ENCODE data around the gene ALCAM. TPM values are rescaled to one million over a fixed set of nuclear protein-coding genes. Genes with fewer than 3 reads are reported as not detected.

The ALCAM gene
- total and polyA plus RNA-seq, 2 donors (not counting 1 experiment from before 2014, with no cell fraction given): 6.2 to 23.8 TPM

GRCh38 chr3:105483476-105483875, 116.8 kb downstream of the ALCAM start:
- H3K9me3 Mint-ChIP-seq (ENCODE audit: insufficient read depth): no peaks in the 10 kb centered on the region
- DNase-seq (no peak), ATAC-seq (ENCODE audit: low read depth) (no peak)
- ChIA-PET POLR2A (no interaction called here), CTCF (no interaction called here)
- no peak for TF ChIP-seq CTCF (IDR thresholded peaks at IDR 0.05)
- TF ChIP-seq EZH2 (IDR thresholded peaks at IDR 0.05; ENCODE audit: borderline replicate concordance, insufficient read depth, low read depth, low read length, poor library complexity, severe bottlenecking): no peak
- Histone ChIP-seq H3K79me2 (ENCODE audit: control insufficient read depth, insufficient read depth, low read length) (no peaks in the 10 kb centered on the region), H3K4me1 (ENCODE audit: control insufficient read depth in 2 of 2, insufficient read depth in 2 of 2, low read length in 2 of 2) (no peaks in the 10 kb centered on the region), H4K20me1 (ENCODE audit: control insufficient read depth, insufficient read depth, low read length, poor library complexity, severe bottlenecking) (no peaks in the 10 kb centered on the region), H3K4me3 (ENCODE audit: control extremely low read depth in 1 of 5, extremely low read depth in 1 of 5, insufficient read depth in 1 of 5, low read depth in 2 of 5, low read length in 4 of 5) (no peak overlapping the region), H3K4me2 (replicated peaks; ENCODE audit: low read depth, low read length, poor library complexity, severe bottlenecking) (no peak overlapping the region), H3K27me3 (replicated peaks in 1 of 4; ENCODE audit: control extremely low read depth in 1 of 4, control insufficient read depth in 3 of 4, insufficient read depth in 4 of 4, low read length in 3 of 4) (no peaks in the 10 kb centered on the region), H2AFZ (ENCODE audit: insufficient read depth, low read depth, low read length, poor library complexity, severe bottlenecking) (no peak overlapping the region), H3K36me3 (replicated peaks in 1 of 2; ENCODE audit: control extremely low read depth in 1 of 2, control insufficient read depth in 1 of 2, extremely low read depth in 1 of 2, insufficient read depth in 2 of 2, low read length in 1 of 2) (peaks cover 0 to 1% of the 10 kb centered on the region in 2 experiments), H3K9ac (ENCODE audit: low read length) (no peak overlapping the region), H3K9me3 (ENCODE audit: control extremely low read depth in 1 of 3, control insufficient read depth in 2 of 3, insufficient read depth in 1 of 3, low read length in 2 of 3) (peaks cover 0 to 5% (median 1%) of the 10 kb centered on the region in 3 donors), H3K27ac (ENCODE audit: low read length in 2 of 2) (no peak overlapping the region)
- H3K27me3 Mint-ChIP-seq: no peaks in the 10 kb centered on the region
- peaks cover 2% of the 10 kb centered on the region for H3K4me1 Mint-ChIP-seq
- H3K27ac Mint-ChIP-seq: no peak overlapping the region
- no peak overlapping the region for H3K4me3 Mint-ChIP-seq
- intact Hi-C loops (cut with micrococcal nuclease): no loop called here
- WGBS (ENCODE audit: insufficient coverage): 100% methylated on average over 1 of the region's 1 CpG

GRCh38 chr3:105490045-105490444, 123.3 kb downstream of the ALCAM start:
- H2AFZ ChIP-seq (ENCODE audit: insufficient read depth, low read depth, low read length, poor library complexity, severe bottlenecking): no peak overlapping the region
- H3K4me3 Mint-ChIP-seq: no peak overlapping the region
- no peak overlapping the region for H3K4me3 ChIP-seq (ENCODE audit: control extremely low read depth in 1 of 5, extremely low read depth in 1 of 5, insufficient read depth in 1 of 5, low read depth in 2 of 5, low read length in 4 of 5)
- no CpG with 5 or more reads among the region's 4 CpGs for WGBS (ENCODE audit: insufficient coverage)
- no peak overlapping the region for H3K9ac ChIP-seq (ENCODE audit: low read length)
- intact Hi-C loops (cut with micrococcal nuclease): no loop called here
- H3K27me3 Mint-ChIP-seq: no peaks in the 10 kb centered on the region
- no peak overlapping the region for H3K27ac Mint-ChIP-seq
- H3K9me3 ChIP-seq (ENCODE audit: control extremely low read depth in 1 of 3, control insufficient read depth in 2 of 3, insufficient read depth in 1 of 3, low read length in 2 of 3): peaks cover 8 to 23% (median 11%) of the 10 kb centered on the region in 3 donors
- H3K4me1 ChIP-seq (ENCODE audit: control insufficient read depth in 2 of 2, insufficient read depth in 2 of 2, low read length in 2 of 2): no peaks in the 10 kb centered on the region
- H3K4me1 Mint-ChIP-seq: no peaks in the 10 kb centered on the region
- ChIA-PET CTCF (no interaction called here), POLR2A (no interaction called here)
- no peak overlapping the region for H3K27ac ChIP-seq (ENCODE audit: low read length in 2 of 2)
- no peak overlapping the region for H3K4me2 ChIP-seq (replicated peaks; ENCODE audit: low read depth, low read length, poor library complexity, severe bottlenecking)
- ATAC-seq (ENCODE audit: low read depth) (no peak), DNase-seq (no peak)
- H3K9me3 Mint-ChIP-seq (ENCODE audit: insufficient read depth): peaks cover 5% of the 10 kb centered on the region
- no peaks in the 10 kb centered on the region for H4K20me1 ChIP-seq (ENCODE audit: control insufficient read depth, insufficient read depth, low read length, poor library complexity, severe bottlenecking)
- H3K79me2 ChIP-seq (ENCODE audit: control insufficient read depth, insufficient read depth, low read length): peaks cover 5% of the 10 kb centered on the region
- H3K27me3 ChIP-seq (replicated peaks in 1 of 4; ENCODE audit: control extremely low read depth in 1 of 4, control insufficient read depth in 3 of 4, insufficient read depth in 4 of 4, low read length in 3 of 4): no peaks in the 10 kb centered on the region
- no peak for TF ChIP-seq EZH2 (IDR thresholded peaks at IDR 0.05; ENCODE audit: borderline replicate concordance, insufficient read depth, low read depth, low read length, poor library complexity, severe bottlenecking)
- no peak for TF ChIP-seq CTCF (IDR thresholded peaks at IDR 0.05)
- no peaks in the 10 kb centered on the region for H3K36me3 ChIP-seq (replicated peaks in 1 of 2; ENCODE audit: control extremely low read depth in 1 of 2, control insufficient read depth in 1 of 2, extremely low read depth in 1 of 2, insufficient read depth in 2 of 2, low read length in 1 of 2)

Data from B cell (primary cell).